HuH-7 (cell line): ENCODE results near the gene CDK5RAP2.
A peak's percentile ranks its signal among the peaks of the same experiment; 100 is the strongest.

Experiments used
- DNase-seq: peaks from one replicate; pipeline ENCODE4 v3.0.0; 2011; ENCODE audit warnings: low spot score

Gene CDK5RAP2

GRCh38 chr9:120436446-120436845 lies 143.5 kb downstream of the CDK5RAP2 start:
- DNase-seq, result no peak

GRCh38 chr9:120435091-120435490 lies 144.9 kb downstream of the CDK5RAP2 start:
- no peak for DNase-seq

- DNase-seq, result no peak
Measured at GRCh38 chr9:120434532-120434931, 145.4 kb downstream of the CDK5RAP2 start.

- no peak for DNase-seq
Measured at GRCh38 chr9:120433701-120434100, 146.3 kb downstream of the CDK5RAP2 start.

- no peak for DNase-seq
Measured at GRCh38 chr9:120432600-120432999, 147.4 kb downstream of the CDK5RAP2 start.

- no peak for DNase-seq
Measured at GRCh38 chr9:120431268-120431667, 148.7 kb downstream of the CDK5RAP2 start.

GRCh38 chr9:120424248-120424647 lies 155.7 kb downstream of the CDK5RAP2 start:
- no peak for DNase-seq

- no peak for DNase-seq
Measured at GRCh38 chr9:120423812-120424211, 156.2 kb downstream of the CDK5RAP2 start.

- DNase-seq, result no peak
Measured at GRCh38 chr9:120421977-120422376, 158.0 kb downstream of the CDK5RAP2 start.

GRCh38 chr9:120418315-120418714 lies 161.7 kb downstream of the CDK5RAP2 start:
- no peak for DNase-seq

GRCh38 chr9:120416781-120417427 lies 163.1 kb downstream of the CDK5RAP2 start:
- no peak for DNase-seq

- no peak for DNase-seq
Measured at GRCh38 chr9:120413121-120414048, 166.6 kb downstream of the CDK5RAP2 start.

- DNase-seq, result peak; percentile 20
Measured at GRCh38 chr9:120412425-120412951, 167.5 kb downstream of the CDK5RAP2 start.

GRCh38 chr9:120411862-120412424 lies 168.0 kb downstream of the CDK5RAP2 start:
- DNase-seq, result no peak

GRCh38 chr9:120410925-120411501 lies 169.0 kb downstream of the CDK5RAP2 start:
- no peak for DNase-seq

GRCh38 chr9:120408680-120409258 lies 171.2 kb downstream of the CDK5RAP2 start:
- no peak for DNase-seq

- no peak for DNase-seq
Measured at GRCh38 chr9:120405860-120406259, 174.1 kb downstream of the CDK5RAP2 start.

GRCh38 chr9:120405134-120405533 lies 174.8 kb downstream of the CDK5RAP2 start:
- no peak for DNase-seq

- DNase-seq, result no peak
Measured at GRCh38 chr9:120403543-120403856, 176.5 kb downstream of the CDK5RAP2 start.

- no peak for DNase-seq
Measured at GRCh38 chr9:120402741-120403542, 177.0 kb downstream of the CDK5RAP2 start.

GRCh38 chr9:120399940-120400339 lies 180.0 kb downstream of the CDK5RAP2 start:
- no peak for DNase-seq
